Adrenal gland (tissue), 5 donors: ENCODE measurements around the gene IPO11.

Source experiments
- CTCF ChIP-seq, 6 experiments: fragments of 450-650 bp in 4 of 6; fragments of 200-600 bp in 2 of 6; sonication (generic) in 1 of 6; IDR thresholded peaks; 1 replicate in 5 of 6; 2 replicates in 1 of 6; pipeline versions ENCODE4 v1.5.1 to v1.8.0; 2016 to 2021; ENCODE audit warnings: antibody characterized with exemption in 6 of 6, mild to moderate bottlenecking in 2 of 6, moderate library complexity in 1 of 6
- POLR2A ChIP-seq, 2 donors: fragments of 450-650 bp; IDR thresholded peaks; one replicate each; pipeline ENCODE4 v1.6.1; 2017; ENCODE audit warnings: antibody characterized with exemption in 2 of 2, mild to moderate bottlenecking in 2 of 2, moderate library complexity in 1 of 2
- donor health status: DM: no; HTN: no; CAD: no.

DNA sequence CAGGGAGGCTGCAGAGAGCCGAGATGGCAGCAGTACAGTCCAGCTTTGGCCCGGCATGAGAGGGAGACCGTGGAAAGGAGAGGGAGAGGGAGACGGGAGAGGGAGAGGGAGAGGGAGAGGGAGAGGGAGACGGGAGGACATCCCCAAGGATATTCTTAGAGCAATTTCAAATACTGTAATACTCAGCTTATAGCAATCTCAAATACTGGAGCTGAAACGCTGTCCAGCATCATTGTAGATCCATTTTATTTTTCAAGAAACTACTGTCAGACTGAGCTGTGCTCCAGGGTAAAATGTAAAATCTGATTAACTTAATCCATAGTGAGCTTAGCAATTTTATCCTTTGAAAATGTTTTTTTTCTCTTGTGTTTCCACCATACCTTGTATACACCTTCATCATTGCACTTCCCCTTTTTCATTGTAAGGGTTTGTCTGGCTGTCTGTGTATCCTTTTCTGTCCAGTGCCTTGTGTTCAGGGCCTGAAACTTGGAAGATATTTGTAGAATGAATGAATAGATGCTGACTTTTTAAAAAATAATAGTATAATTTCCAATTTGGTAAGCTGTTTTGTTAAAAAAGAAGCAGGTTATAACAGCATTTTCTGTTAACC, 102.1 kb downstream of the IPO11 start:
- TF ChIP-seq POLR2A (IDR thresholded peaks at IDR 0.05) (no peak), CTCF (IDR thresholded peaks at IDR 0.05) (no peak)
